Uterus (tissue), 4 donors: Measurements from ENCODE around the gene DNAH7. TPM values are rescaled to one million over a fixed set of nuclear protein-coding genes. Genes with fewer than 3 reads are reported as not detected.

ENCODE experiments used
- DNase-seq, 2 donors: peaks; one replicate each; pipeline ENCODE4 v3.0.0-alpha.2; 2019 to 2020
- H3K27ac ChIP-seq, 2 donors: fragments of 200-600 bp; sonication (generic); 1 replicate in 1 of 2; 2 replicates in 1 of 2; pipeline ENCODE4 v1.5.1; 2016 to 2018
- H3K27me3 ChIP-seq, 2 donors: fragments of 200-600 bp; sonication (generic); one replicate each; pipeline ENCODE4 v1.5.1; 2018 to 2019; ENCODE audit warnings: control low read depth in 1 of 2
- H3K36me3 ChIP-seq, 2 donors: fragments of 200-600 bp; sonication (generic); one replicate each; pipeline ENCODE4 v1.5.1; 2019; ENCODE audit warnings: control low read depth in 1 of 2
- H3K4me1 ChIP-seq, 2 donors: fragments of 200-600 bp; sonication (generic); one replicate each; pipeline ENCODE4 v1.5.1; 2018 to 2019; ENCODE audit warnings: control low read depth in 1 of 2
- H3K4me3 ChIP-seq, 2 donors: fragments of 200-600 bp; sonication (generic); 1 replicate in 1 of 2; 2 replicates in 1 of 2; pipeline ENCODE4 v1.5.1; 2018 to 2019; ENCODE audit warnings: mild to moderate bottlenecking in 1 of 2
- H3K9me3 ChIP-seq, 2 donors: fragments of 200-600 bp; sonication (generic); one replicate each; pipeline ENCODE4 v1.5.1; 2019; ENCODE audit warnings: control low read depth in 1 of 2
- CTCF ChIP-seq, 4 experiments: fragments of 200-600 bp in 2 of 4; fragments of 450-650 bp in 2 of 4; sonication (generic) in 2 of 4; IDR thresholded peaks; one replicate each; pipeline ENCODE4 v1.5.1; 2016 to 2019; ENCODE audit warnings: antibody characterized with exemption in 4 of 4, mild to moderate bottlenecking in 2 of 4, moderate library complexity in 1 of 4
- POLR2A ChIP-seq, 2 donors: fragments of 450-650 bp; IDR thresholded peaks; one replicate each; pipeline ENCODE4 v1.6.1; 2016; ENCODE audit warnings: antibody characterized with exemption in 2 of 2, mild to moderate bottlenecking in 1 of 2, moderate library complexity in 1 of 2
- intact Hi-C: fragments of 100-400 bp; cut with DNase I; formaldehyde crosslinking; loops from one replicate; pipeline ENCODE4 v1.15.1; 2023; ENCODE audit warnings: low total_unique reads
- total RNA-seq, 4 donors: library from RNA; depleted of rRNA in 3 of 4; stranded (reverse); fragments of >200 nt in 3 of 4; gene quantifications; one replicate each; pipeline versions ENCODE4 v1.1.0 to v1.2.4, GENCODE V29; 2014 to 2023
- donor health status: DM: yes; HTN: yes; CAD: no.

Gene DNAH7
- total RNA-seq, 4 donors from 2014 or later = 0.26 to 10.0 (median 1.7) TPM

GRCh38 chr2:195903956-195904355 lies 164.7 kb downstream of the DNAH7 start:
- Histone ChIP-seq H3K36me3 (no peaks in the 10 kb centered on the region), H3K4me1 (no peaks in the 10 kb centered on the region), H3K27me3 (no peaks in the 10 kb centered on the region), H3K4me3 (no peak overlapping the region), H3K27ac (no peak overlapping the region), H3K9me3 (no peaks in the 10 kb centered on the region)
- intact Hi-C loops = no loop called here
- TF ChIP-seq POLR2A (IDR thresholded peaks at IDR 0.05) = no peak
- no peak for TF ChIP-seq CTCF (IDR thresholded peaks at IDR 0.05)
- no peak for DNase-seq

GRCh38 chr2:195902857-195903256 lies 165.8 kb downstream of the DNAH7 start:
- no peak overlapping the region for H3K27ac ChIP-seq
- intact Hi-C loops = no loop called here
- H3K4me1 ChIP-seq = no peaks in the 10 kb centered on the region
- TF ChIP-seq CTCF (IDR thresholded peaks at IDR 0.05) (no peak), POLR2A (IDR thresholded peaks at IDR 0.05) (no peak)
- H3K4me3 ChIP-seq = no peak overlapping the region
- H3K9me3 ChIP-seq = no peaks in the 10 kb centered on the region
- H3K36me3 ChIP-seq = no peaks in the 10 kb centered on the region
- no peaks in the 10 kb centered on the region for H3K27me3 ChIP-seq
- no peak for DNase-seq

GRCh38 chr2:195899226-195899625 lies 169.4 kb downstream of the DNAH7 start:
- Histone ChIP-seq H3K27ac (no peak overlapping the region), H3K4me3 (no peak overlapping the region), H3K36me3 (no peaks in the 10 kb centered on the region), H3K4me1 (no peaks in the 10 kb centered on the region), H3K9me3 (no peaks in the 10 kb centered on the region), H3K27me3 (no peaks in the 10 kb centered on the region)
- TF ChIP-seq CTCF (IDR thresholded peaks at IDR 0.05) (no peak), POLR2A (IDR thresholded peaks at IDR 0.05) (no peak)
- intact Hi-C loops = no loop called here
- DNase-seq = no peak

GRCh38 chr2:195898505-195899191 lies 170.0 kb downstream of the DNAH7 start:
- TF ChIP-seq CTCF (IDR thresholded peaks at IDR 0.05) = no peak
- Histone ChIP-seq H3K4me1 (no peaks in the 10 kb centered on the region), H3K9me3 (no peaks in the 10 kb centered on the region), H3K4me3 (no peak overlapping the region), H3K27ac (no peak overlapping the region), H3K27me3 (no peaks in the 10 kb centered on the region), H3K36me3 (no peaks in the 10 kb centered on the region)
- DNase-seq = peak; percentile 16 to 33
- intact Hi-C loops = no loop called here

GRCh38 chr2:195891081-195891480 lies 177.6 kb downstream of the DNAH7 start:
- intact Hi-C loops = no loop called here
- H3K27me3 ChIP-seq = no peaks in the 10 kb centered on the region
- no peaks in the 10 kb centered on the region for H3K9me3 ChIP-seq

More at GRCh38 chr2:195891081-195891480, 177.6 kb downstream of the DNAH7 start:
- Histone ChIP-seq H3K4me1 (no peaks in the 10 kb centered on the region), H3K4me3 (no peak overlapping the region), H3K36me3 (no peaks in the 10 kb centered on the region), H3K27ac (no peak overlapping the region)
- TF ChIP-seq CTCF (IDR thresholded peaks at IDR 0.05) (no peak), POLR2A (IDR thresholded peaks at IDR 0.05) (no peak)
- DNase-seq = no peak
